Panc1 (cell line): ENCODE results near the gene VOPP1. TPM values are rescaled to one million over a fixed set of nuclear protein-coding genes. Genes with fewer than 3 reads are reported as not detected.

ENCODE experiments used
- ATAC-seq: fragments of 200-7000 bp; cut with Tn5 transposase; 2 replicates; pipeline ENCODE4 v1.9.1; 2020; ENCODE audit warnings: mild to moderate bottlenecking, moderate library complexity
- BruUV-seq: library from RNA; stranded (reverse); fragments of 400-500 nt; replicated peaks from 2 replicates; lab custom pipeline; 2021; lab: Mats Ljungman, UMichigan
- CTCF ChIA-PET: fragments of 300-600 bp; sonication (Branson Sonifier 250); formaldehyde crosslinking; loops from one replicate; lab custom pipeline; 2022; ENCODE audit warnings: antibody characterized with exemption; lab: Charles Lee
- POLR2A ChIA-PET: fragments of 300-600 bp; sonication (Branson Sonifier 250); formaldehyde crosslinking; loops from one replicate; lab custom pipeline; 2022; ENCODE audit warnings: antibody characterized with exemption; lab: Charles Lee
- DNase-seq: peaks from one replicate; pipeline ENCODE4 v3.0.0-alpha.2; 2010; ENCODE audit warnings: low read depth, low spot score
- H3K27ac ChIP-seq: 2 replicates; pipeline ENCODE4 v1.5.1; 2011; ENCODE audit warnings: mild to moderate bottlenecking, low read length, inconsistent platforms
- H3K27me3 ChIP-seq: fragments of 200-500 bp; sonication (Bioruptor generic); 2 replicates; pipeline ENCODE4 v1.6.0; 2014; ENCODE audit warnings: low read length, inconsistent platforms; ENCODE audit not compliant: control insufficient read depth, insufficient read depth
- H3K36me3 ChIP-seq: fragments of 200-500 bp; sonication (Bioruptor generic); 2 replicates; pipeline ENCODE4 v1.5.1; 2014; ENCODE audit warnings: inconsistent platforms, mild to moderate bottlenecking, low read length, moderate library complexity; ENCODE audit not compliant: control insufficient read depth, insufficient read depth
- H3K4me1 ChIP-seq: 2 replicates; pipeline ENCODE4 v1.5.1; 2011; ENCODE audit warnings: inconsistent platforms, mild to moderate bottlenecking, low read length, moderate library complexity; ENCODE audit not compliant: control insufficient read depth, insufficient read depth
- H3K4me3 ChIP-seq, 2 experiments: 2 replicates each; pipeline ENCODE4 v1.5.1; 2011 to 2012; ENCODE audit warnings: low read depth in 2 of 2, low read length in 2 of 2, mild to moderate bottlenecking in 2 of 2, inconsistent platforms in 1 of 2, moderate library complexity in 1 of 2
- H3K9me3 ChIP-seq: fragments of 200-500 bp; sonication (Bioruptor generic); 2 replicates; pipeline ENCODE4 v1.5.1; 2014; ENCODE audit warnings: low read depth, mild to moderate bottlenecking, inconsistent platforms, low read length, moderate library complexity; ENCODE audit not compliant: control insufficient read depth, insufficient read depth
- CTCF ChIP-seq: fragments of 450-650 bp; IDR thresholded peaks from 2 replicates; pipeline ENCODE4 v1.5.1; 2017; ENCODE audit warnings: mild to moderate bottlenecking
- POLR2AphosphoS5 ChIP-seq: IDR thresholded peaks from 2 replicates; pipeline ENCODE4 v1.6.1; 2012; ENCODE audit warnings: mild to moderate bottlenecking, low read depth, low read length, moderate library complexity
- REST ChIP-seq, 2 experiments: IDR thresholded peaks; 2 replicates each; pipeline ENCODE4 v1.6.1; 2011 to 2012; ENCODE audit warnings: low read depth in 2 of 2, control low read depth in 1 of 2, low read length in 1 of 2, mild to moderate bottlenecking in 1 of 2, moderate library complexity in 1 of 2; ENCODE audit not compliant: insufficient read depth in 1 of 2
- SIN3A ChIP-seq: IDR thresholded peaks from 2 replicates; pipeline ENCODE4 v1.6.1; 2012; ENCODE audit warnings: low read depth, mild to moderate bottlenecking, low read length, moderate library complexity, borderline replicate concordance; ENCODE audit not compliant: insufficient read depth
- TCF7L2 ChIP-seq: IDR thresholded peaks from 2 replicates; pipeline ENCODE4 v1.6.1; 2011; ENCODE audit warnings: mild to moderate bottlenecking, low read depth, low read length, inconsistent platforms
- in situ Hi-C: cut with HindIII; loops from 2 replicates; pipeline ENCODE4 v1.10.0; 2016; ENCODE audit warnings: low sequenced_read_pairs, low pct_unique_long_range_greater_than_20kb
- intact Hi-C: fragments of 100-400 bp; cut with micrococcal nuclease; formaldehyde crosslinking; loops from one replicate; pipeline ENCODE4 v1.10.0; 2022; ENCODE audit not compliant: unreplicated experiment
- total RNA-seq: library from RNA; stranded (reverse); gene quantifications from one replicate; pipeline ENCODE4 v1.2.1, GENCODE V29; 2021; ENCODE audit not compliant: unreplicated experiment

Gene VOPP1
- total RNA-seq, 1 experiment from 2014 or later: 131 TPM

- H3K27ac ChIP-seq: no peak overlapping the region
- intact Hi-C loops: no loop called here
- no peak for TF ChIP-seq POLR2AphosphoS5
- no peak for TF ChIP-seq REST (IDR thresholded peaks at IDR 0.05; ENCODE audit: insufficient read depth in 1 of 2, low read depth in 2 of 2, low read length in 1 of 2)
- no peak for TF ChIP-seq SIN3A
- in situ Hi-C loops: no loop called here
- no peaks in the 10 kb centered on the region for H3K36me3 ChIP-seq
- POLR2A ChIA-PET: no interaction called here
- H3K9me3 ChIP-seq: no peaks in the 10 kb centered on the region
- no peak overlapping the region for H3K4me3 ChIP-seq
- ATAC-seq (no peak), DNase-seq (no peak)
- BruUV-seq: no TSS peak
- H3K4me1 ChIP-seq: peaks cover 10% of the 10 kb centered on the region
- H3K27me3 ChIP-seq: no peaks in the 10 kb centered on the region
- CTCF ChIA-PET: no interaction called here
These were observed 4.5 kb upstream of the VOPP1 start for GRCh38 chr7:55576753-55577152.

- in situ Hi-C loops: no loop called here
- intact Hi-C loops: no loop called here
- Histone ChIP-seq H3K27me3 (no peaks in the 10 kb centered on the region), H3K4me1 (peaks cover 13% of the 10 kb centered on the region), H3K4me3 (no peak overlapping the region), H3K27ac (no peak overlapping the region), H3K9me3 (no peaks in the 10 kb centered on the region), H3K36me3 (no peaks in the 10 kb centered on the region)
- BruUV-seq: no TSS peak
- TF ChIP-seq CTCF (no peak), SIN3A (no peak), REST (IDR thresholded peaks at IDR 0.05; ENCODE audit: insufficient read depth in 1 of 2, low read depth in 2 of 2, low read length in 1 of 2) (no peak), POLR2AphosphoS5 (no peak), TCF7L2 (no peak)
- DNase-seq (no peak), ATAC-seq (no peak)
- CTCF ChIA-PET: no interaction called here
- POLR2A ChIA-PET: no interaction called here
These were observed 3.4 kb upstream of the VOPP1 start for GRCh38 chr7:55575733-55576132.
